Adrenal gland (tissue), 12 donors: ENCODE data around the gene ZNF827. TPM values are rescaled to one million over a fixed set of nuclear protein-coding genes. Genes with fewer than 3 reads are reported as not detected.

ENCODE experiments used
- DNase-seq, 7 donors: peaks; one replicate each; pipeline ENCODE4 v3.0.0-alpha.2; 2019 to 2020
- H3K27ac ChIP-seq, 5 donors: fragments of 200-600 bp; sonication (generic) in 4 of 5; 1 replicate in 3 of 5; 2 replicates in 2 of 5; pipeline versions ENCODE4 v1.5.1 to v1.8.0; 2016 to 2020; ENCODE audit warnings: mild to moderate bottlenecking in 1 of 5
- H3K27me3 ChIP-seq: fragments of 200-600 bp; 2 replicates; pipeline ENCODE4 v1.8.0; 2021
- H3K36me3 ChIP-seq, 2 donors: fragments of 200-600 bp; replicated peaks in 1 of 2; 1 replicate in 1 of 2; 2 replicates in 1 of 2; pipeline versions ENCODE4 v1.5.1 to v1.8.0; 2018 to 2022
- H3K4me1 ChIP-seq, 2 donors: fragments of 200-600 bp; replicated peaks in 1 of 2; 1 replicate in 1 of 2; 2 replicates in 1 of 2; pipeline versions ENCODE4 v1.5.1 to v1.8.0; 2018 to 2021
- H3K4me3 ChIP-seq, 4 donors: fragments of 200-600 bp; sonication (generic) in 3 of 4; one replicate each; pipeline ENCODE4 v1.5.1; 2016 to 2018
- H3K9me3 ChIP-seq, 3 donors: fragments of 200-600 bp; sonication (generic) in 1 of 3; replicated peaks in 1 of 3; 1 replicate in 2 of 3; 2 replicates in 1 of 3; pipeline versions ENCODE4 v1.5.1 to v1.8.0; 2016 to 2021
- CTCF ChIP-seq, 6 experiments: fragments of 450-650 bp in 4 of 6; fragments of 200-600 bp in 2 of 6; sonication (generic) in 1 of 6; IDR thresholded peaks; 1 replicate in 5 of 6; 2 replicates in 1 of 6; pipeline versions ENCODE4 v1.5.1 to v1.8.0; 2016 to 2021; ENCODE audit warnings: antibody characterized with exemption in 6 of 6, mild to moderate bottlenecking in 2 of 6, moderate library complexity in 1 of 6
- POLR2A ChIP-seq, 2 donors: fragments of 450-650 bp; IDR thresholded peaks; one replicate each; pipeline ENCODE4 v1.6.1; 2017; ENCODE audit warnings: antibody characterized with exemption in 2 of 2, mild to moderate bottlenecking in 2 of 2, moderate library complexity in 1 of 2
- WGBS, 4 donors: extraction: QIAGEN DNeasy Blood & Tissue Kit in 2 of 4; methylation state at CpG; one replicate each; pipeline versions ENCODE4 v1.1.5 to v1.1.7; 2013 to 2017; 5-methylcytosine and 5-hydroxymethylcytosine counted together
- intact Hi-C, 2 donors: fragments of 100-400 bp; cut with DNase I; formaldehyde crosslinking; loops; one replicate each; pipeline versions ENCODE4 v1.14.1 to v1.15.0; 2022 to 2023
- polyA plus RNA-seq, 3 donors: library from polyadenylated mRNA; stranded (reverse); fragments of 200-250 nt in 2 of 3; fragments of 350-450 nt in 1 of 3; fragmentation: Illumina TruSeq in 1 of 3; extraction: RNeasy Lipid Tissue Mini Kit (QIAGEN cat#74804) in 1 of 3; gene quantifications; one replicate each; pipeline ENCODE4 v1.2.3, GENCODE V29; 2013 to 2014
- total RNA-seq, 9 donors: library from RNA; depleted of rRNA in 4 of 9; stranded (reverse); fragments of >200 nt in 4 of 9; fragments of 120-200 nt in 1 of 9; fragmentation: NEBNext Ultra II Directional in 1 of 9; extraction: Animal tissue kit (Norgen Biotek cat#: 25700) in 1 of 9; gene quantifications; one replicate each; pipeline versions ENCODE4 v1.1.0 to v1.2.4, GENCODE V29; 2013 to 2023
- donor health status: healthy with polysubstance abuse.
- donor health status: Bipolar disorder and iron deficiency.
- donor health status: DM: yes; HTN: yes; CAD: no.
- donor health status: DM: no; HTN: no; CAD: no.
- donor health status: DM: no; HTN: no; CAD: no.
- donor health status: DM: yes; HTN: yes; CAD: no.

ZNF827 gene
- total and polyA plus RNA-seq, 12 donors = 8.0 to 37.1 (median 22.7) TPM

GRCh38 chr4:145792429-145792828 lies 146.2 kb downstream of the ZNF827 start:
- DNase-seq = no peak
- no peak for TF ChIP-seq CTCF (IDR thresholded peaks at IDR 0.05)
- TF ChIP-seq POLR2A (IDR thresholded peaks at IDR 0.05) = no peak
- no peaks in the 10 kb centered on the region for H3K36me3 ChIP-seq
- H3K27me3 ChIP-seq = no peaks in the 10 kb centered on the region
- intact Hi-C loops = no loop called here
- 96 to 98% (median 97%) methylated on average over 5 of the region's 5 CpGs for WGBS, 4 donors
- no peak overlapping the region for H3K27ac ChIP-seq
- H3K4me1 ChIP-seq = peaks cover 2 to 11% of the 10 kb centered on the region in 2 donors
- no peaks in the 10 kb centered on the region for H3K9me3 ChIP-seq
- no peak overlapping the region for H3K4me3 ChIP-seq

GRCh38 chr4:145791988-145792387 lies 146.6 kb downstream of the ZNF827 start:
- Histone ChIP-seq H3K27me3 (no peaks in the 10 kb centered on the region), H3K9me3 (no peaks in the 10 kb centered on the region), H3K27ac (no peak overlapping the region), H3K36me3 (no peaks in the 10 kb centered on the region), H3K4me1 (peaks cover 0 to 8% of the 10 kb centered on the region in 2 donors), H3K4me3 (no peak overlapping the region)
- peak in 1 of 7 donors; percentile 11 for DNase-seq
- intact Hi-C loops = no loop called here
- WGBS, 4 donors = 17 to 27% (median 25%) methylated on average over 2 of the region's 2 CpGs
- TF ChIP-seq POLR2A (IDR thresholded peaks at IDR 0.05) = no peak
- no peak for TF ChIP-seq CTCF (IDR thresholded peaks at IDR 0.05)

GRCh38 chr4:145788755-145789154 lies 149.9 kb downstream of the ZNF827 start:
- no peaks in the 10 kb centered on the region for H3K27me3 ChIP-seq
- intact Hi-C loops = no loop called here
- WGBS, 4 donors = 58 to 74% (median 62%) methylated on average over 2 of the region's 2 CpGs
- no peak for DNase-seq
- no peak for TF ChIP-seq CTCF (IDR thresholded peaks at IDR 0.05)
- TF ChIP-seq POLR2A (IDR thresholded peaks at IDR 0.05) = no peak
- H3K4me3 ChIP-seq = no peak overlapping the region
- H3K9me3 ChIP-seq = no peaks in the 10 kb centered on the region
- peaks cover 0 to 8% of the 10 kb centered on the region in 2 donors for H3K4me1 ChIP-seq
- no peaks in the 10 kb centered on the region for H3K36me3 ChIP-seq
- H3K27ac ChIP-seq = no peak overlapping the region

- 91 to 95% (median 93%) methylated on average over 5 of the region's 5 CpGs for WGBS, 4 donors
- H3K9me3 ChIP-seq = no peaks in the 10 kb centered on the region
- no peaks in the 10 kb centered on the region for H3K27me3 ChIP-seq
- no peak for DNase-seq
- TF ChIP-seq CTCF (IDR thresholded peaks at IDR 0.05) (no peak), POLR2A (IDR thresholded peaks at IDR 0.05) (no peak)
- intact Hi-C loops = no loop called here
- no peak overlapping the region for H3K4me3 ChIP-seq
- H3K27ac ChIP-seq = no peak overlapping the region
- H3K36me3 ChIP-seq = no peaks in the 10 kb centered on the region
- peaks cover 0 to 7% of the 10 kb centered on the region in 2 donors for H3K4me1 ChIP-seq
Observed at GRCh38 chr4:145786830-145787229, 151.8 kb downstream of the ZNF827 start.
